HUES6 (cell line): ENCODE data around the gene TEKT5.
"Not testable (repeated sequence)": the region's sequence is repeated elsewhere in the genome, so short reads cannot be mapped to it uniquely, and the experiment has no call there.

Experiments used
- H3K27ac ChIP-seq: 2 replicates; pipeline ENCODE4 v1.7.0; 2013; ENCODE audit warnings: low read depth, mild to moderate bottlenecking, low read length, inconsistent platforms
- H3K27me3 ChIP-seq: 2 replicates; pipeline ENCODE4 v1.6.1; 2013; ENCODE audit warnings: low read length; ENCODE audit not compliant: control insufficient read depth, insufficient read depth
- H3K36me3 ChIP-seq: 2 replicates; pipeline ENCODE4 v1.6.1; 2013; ENCODE audit warnings: low read length; ENCODE audit not compliant: control insufficient read depth, insufficient read depth
- H3K4me1 ChIP-seq: 2 replicates; pipeline ENCODE4 v1.6.1; 2013; ENCODE audit warnings: low read length; ENCODE audit not compliant: control insufficient read depth, insufficient read depth
- H3K4me3 ChIP-seq: 2 replicates; pipeline ENCODE4 v1.5.1; 2013; ENCODE audit warnings: low read depth, low read length
- H3K9ac ChIP-seq: one replicate; pipeline ENCODE4 v1.6.1; 2013; ENCODE audit warnings: mild to moderate bottlenecking, low read length
- H3K9me3 ChIP-seq: 2 replicates; pipeline ENCODE4 v1.6.1; 2013; ENCODE audit warnings: low read depth, low read length; ENCODE audit not compliant: control insufficient read depth, insufficient read depth

The TEKT5 gene

GRCh38 chr16:10646228-10646580 lies 48.5 kb downstream of the TEKT5 start:
- Histone ChIP-seq H3K9ac (no peak overlapping the region), H3K27ac (no peak overlapping the region), H3K4me3 (no peak overlapping the region), H3K27me3 (no peaks in the 10 kb centered on the region), H3K36me3 (no peaks in the 10 kb centered on the region), H3K4me1 (peaks cover 16% of the 10 kb centered on the region), H3K9me3 (peaks cover 2% of the 10 kb centered on the region; the same call in 1 of the 2 replicates)

- Histone ChIP-seq H3K27ac (no peak overlapping the region), H3K9me3 (peaks cover 7% of the 10 kb centered on the region; the same call in 1 of the 2 replicates), H3K36me3 (no peaks in the 10 kb centered on the region), H3K27me3 (no peaks in the 10 kb centered on the region), H3K4me1 (peaks cover 16% of the 10 kb centered on the region), H3K4me3 (no peak overlapping the region), H3K9ac (no peak overlapping the region)
Measured at GRCh38 chr16:10644092-10644491, 50.6 kb downstream of the TEKT5 start.

DNA sequence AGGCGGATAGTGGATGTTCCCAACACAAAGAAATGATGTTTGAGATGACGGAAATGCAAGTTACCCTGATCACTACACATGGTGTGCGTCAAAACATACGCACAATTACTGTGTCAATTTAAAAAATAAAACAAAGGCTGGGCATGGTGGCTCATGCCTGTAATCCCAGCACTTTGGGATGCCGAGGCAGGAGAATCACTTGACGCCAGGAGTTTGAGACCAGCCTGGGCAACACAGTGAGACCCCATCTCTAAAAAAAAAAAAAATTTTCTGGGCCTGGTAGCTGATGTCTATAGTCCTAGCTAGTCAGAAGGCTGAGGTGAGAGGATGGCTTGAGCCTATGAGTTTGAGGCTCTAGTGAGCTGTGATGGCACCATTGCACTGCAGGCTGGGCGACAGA lies 51.8 kb downstream of the TEKT5 start:
- no peak overlapping the region for H3K4me3 ChIP-seq
- no peak overlapping the region for H3K9ac ChIP-seq
- H3K4me1 ChIP-seq: peaks cover 16% of the 10 kb centered on the region
- H3K9me3 ChIP-seq: peaks cover 7% of the 10 kb centered on the region; the same call in 1 of the 2 replicates
- H3K27ac ChIP-seq: no peak overlapping the region
- no peaks in the 10 kb centered on the region for H3K36me3 ChIP-seq
- H3K27me3 ChIP-seq: no peaks in the 10 kb centered on the region

GRCh38 chr16:10641953-10642949 lies 52.5 kb downstream of the TEKT5 start:
- Histone ChIP-seq H3K4me1 (peaks cover 16% of the 10 kb centered on the region), H3K27me3 (no peaks in the 10 kb centered on the region), H3K4me3 (no peak overlapping the region), H3K27ac (no peak overlapping the region), H3K36me3 (no peaks in the 10 kb centered on the region), H3K9me3 (peaks cover 7% of the 10 kb centered on the region; the same call in 1 of the 2 replicates), H3K9ac (no peak overlapping the region)

DNA sequence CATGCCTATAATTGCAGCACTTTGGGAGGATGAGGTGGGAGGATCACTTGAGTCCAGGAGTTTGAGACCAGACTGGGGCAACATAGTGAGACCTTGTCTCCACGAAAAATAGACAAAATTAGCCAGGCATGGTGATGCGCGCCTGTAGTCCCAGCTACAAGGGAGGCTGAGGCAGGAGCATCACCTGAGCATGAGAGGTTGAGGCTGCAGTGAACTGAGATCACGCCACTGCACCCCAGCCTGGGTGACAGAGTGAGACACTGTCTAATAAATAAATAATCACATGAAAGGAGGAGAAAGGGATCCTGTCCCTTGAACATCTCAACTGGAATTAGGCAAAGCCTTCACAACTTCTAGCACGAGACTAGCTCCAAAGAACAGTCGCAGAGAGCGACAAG lies 53.2 kb downstream of the TEKT5 start:
- H3K27me3 ChIP-seq: no peaks in the 10 kb centered on the region
- no peak overlapping the region for H3K4me3 ChIP-seq
- H3K27ac ChIP-seq: no peak overlapping the region
- no peaks in the 10 kb centered on the region for H3K36me3 ChIP-seq
- H3K4me1 ChIP-seq: peaks cover 16% of the 10 kb centered on the region
- H3K9ac ChIP-seq: no peak overlapping the region
- peaks cover 7% of the 10 kb centered on the region; the same call in 1 of the 2 replicates for H3K9me3 ChIP-seq

DNA sequence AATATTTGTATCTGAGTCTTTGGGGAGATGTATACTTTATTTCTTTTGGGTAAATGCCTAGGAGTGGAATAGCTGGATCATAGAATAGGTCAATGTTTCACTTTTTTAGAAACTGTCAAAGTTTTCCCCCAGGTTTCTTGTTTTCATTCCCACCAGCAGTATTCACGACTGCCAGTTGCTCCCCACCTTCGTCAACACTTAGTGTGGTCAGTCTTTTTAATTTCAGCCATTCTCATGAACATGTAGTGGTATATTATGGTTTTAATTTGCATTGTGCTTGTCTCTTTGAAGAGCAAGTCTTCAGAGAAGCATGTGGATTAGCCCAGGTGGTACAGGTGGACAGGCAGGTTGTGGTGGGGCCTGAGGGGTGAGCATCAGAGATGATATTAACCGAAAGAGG lies 53.8 kb downstream of the TEKT5 start:
- H3K4me1 ChIP-seq: peaks cover 16% of the 10 kb centered on the region
- no peak overlapping the region for H3K27ac ChIP-seq
- H3K9me3 ChIP-seq: peaks cover 7% of the 10 kb centered on the region; the same call in 1 of the 2 replicates
- H3K4me3 ChIP-seq: no peak overlapping the region
- no peak overlapping the region for H3K9ac ChIP-seq
- no peaks in the 10 kb centered on the region for H3K27me3 ChIP-seq
- no peaks in the 10 kb centered on the region for H3K36me3 ChIP-seq

- no peak overlapping the region for H3K4me3 ChIP-seq
- no peak overlapping the region for H3K9ac ChIP-seq
- H3K9me3 ChIP-seq: peaks cover 16% of the 10 kb centered on the region; the same call in 1 of the 2 replicates
- no peak overlapping the region for H3K27ac ChIP-seq
- H3K36me3 ChIP-seq: no peaks in the 10 kb centered on the region
- H3K27me3 ChIP-seq: no peaks in the 10 kb centered on the region
- H3K4me1 ChIP-seq: peaks cover 16% of the 10 kb centered on the region
Measured at GRCh38 chr16:10638101-10638500, 56.6 kb downstream of the TEKT5 start.

- peaks cover 10% of the 10 kb centered on the region for H3K4me1 ChIP-seq
- no peak overlapping the region for H3K27ac ChIP-seq
- H3K4me3 ChIP-seq: no peak overlapping the region
- peaks cover 16% of the 10 kb centered on the region; the same call in 1 of the 2 replicates for H3K9me3 ChIP-seq
- H3K9ac ChIP-seq: no peak overlapping the region
- H3K27me3 ChIP-seq: no peaks in the 10 kb centered on the region
- H3K36me3 ChIP-seq: no peaks in the 10 kb centered on the region
Measured at GRCh38 chr16:10637337-10638037, 57.2 kb downstream of the TEKT5 start.

GRCh38 chr16:10635365-10636021 lies 59.2 kb downstream of the TEKT5 start:
- Histone ChIP-seq H3K27me3 (no peaks in the 10 kb centered on the region), H3K9ac (no peak overlapping the region), H3K9me3 (peaks cover 9% of the 10 kb centered on the region; the same call in 1 of the 2 replicates), H3K27ac (no peak overlapping the region), H3K4me1 (peaks cover 6% of the 10 kb centered on the region; the same call in 1 of the 2 replicates), H3K36me3 (no peaks in the 10 kb centered on the region), H3K4me3 (no peak overlapping the region)

DNA sequence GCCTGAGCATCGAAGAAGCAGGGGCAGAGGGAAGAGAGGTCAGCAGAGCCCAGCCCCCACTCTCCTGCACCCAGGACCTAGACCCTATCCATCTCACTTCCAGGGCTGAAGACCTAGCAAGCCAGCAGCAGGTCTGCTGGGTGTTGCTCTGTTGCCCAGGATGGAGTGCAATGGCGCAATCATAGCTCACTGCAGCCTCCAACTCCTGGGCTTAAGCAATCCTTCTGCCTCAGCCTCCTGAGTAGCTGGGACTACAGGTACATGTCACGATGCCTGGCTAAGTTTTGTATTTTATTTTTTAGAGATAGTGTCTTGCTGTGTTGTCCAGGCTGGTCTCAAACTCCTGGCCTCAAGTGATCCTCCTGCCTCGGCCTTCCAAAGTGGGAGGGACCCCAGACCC lies 61.3 kb downstream of the TEKT5 start:
- not testable (repeated sequence) for H3K9me3 ChIP-seq, H3K36me3 ChIP-seq, H3K9ac ChIP-seq, H3K4me3 ChIP-seq, H3K27ac ChIP-seq, H3K4me1 ChIP-seq, H3K27me3 ChIP-seq
